ENCODE results near the gene AHNAK.

GRCh38 chr11:62540804-62541701 is 5.6 kb downstream of the AHNAK start:
- TF ChIP-seq CTCF (IDR thresholded peaks at IDR 0.05) (no peak), POLR2A (IDR thresholded peaks at IDR 0.05) (no peak), EP300 (IDR thresholded peaks at IDR 0.05) (no peak)

All from ovary (tissue), 3 donors.